ENCODE results near the gene PLEKHM3. TPM values are rescaled to one million over a fixed set of nuclear protein-coding genes. Genes with fewer than 3 reads are reported as not detected.

Gene PLEKHM3
- total RNA-seq, 1 experiment from 2014 or later, result 2.5 TPM

- ChIA-PET POLR2A (no interaction called here), CTCF (no interaction called here)
- peaks cover 9% of the 10 kb centered on the region for H3K4me1 ChIP-seq (ENCODE audit: control insufficient read depth, insufficient read depth, low read length)
- no peak overlapping the region for H3K4me3 ChIP-seq (ENCODE audit: low read depth in 2 of 2, low read length in 2 of 2)
- intact Hi-C loops (cut with micrococcal nuclease; ENCODE audit: unreplicated experiment) (no loop called here), in situ Hi-C loops (cut with HindIII; ENCODE audit: low pct_unique_long_range_greater_than_20kb, low sequenced_read_pairs) (no loop called here)
- no peaks in the 10 kb centered on the region for H3K9me3 ChIP-seq (ENCODE audit: control insufficient read depth, insufficient read depth, low read depth, low read length)
- DNase-seq (ENCODE audit: low read depth, low spot score) (no peak), ATAC-seq (no peak)
- no peak for TF ChIP-seq SIN3A (IDR thresholded peaks at IDR 0.05; ENCODE audit: borderline replicate concordance, insufficient read depth, low read depth, low read length)
- no peak for TF ChIP-seq REST (IDR thresholded peaks at IDR 0.05; ENCODE audit: insufficient read depth in 1 of 2, low read depth in 2 of 2, low read length in 1 of 2)
- TF ChIP-seq CTCF (IDR thresholded peaks at IDR 0.05), result no peak
- no peak for TF ChIP-seq POLR2AphosphoS5 (IDR thresholded peaks at IDR 0.05; ENCODE audit: low read depth, low read length)
- TF ChIP-seq TCF7L2 (IDR thresholded peaks at IDR 0.05; ENCODE audit: low read depth, low read length), result no peak
- no peaks in the 10 kb centered on the region for H3K36me3 ChIP-seq (ENCODE audit: control insufficient read depth, insufficient read depth, low read length)
- no peak overlapping the region for H3K27ac ChIP-seq (ENCODE audit: low read length)
- no peaks in the 10 kb centered on the region for H3K27me3 ChIP-seq (ENCODE audit: control insufficient read depth, insufficient read depth, low read length)
- BruUV-seq (replicated peaks), result no TSS peak
These were observed 180.0 kb downstream of the PLEKHM3 start for GRCh38 chr2:207845202-207845864.

DNA sequence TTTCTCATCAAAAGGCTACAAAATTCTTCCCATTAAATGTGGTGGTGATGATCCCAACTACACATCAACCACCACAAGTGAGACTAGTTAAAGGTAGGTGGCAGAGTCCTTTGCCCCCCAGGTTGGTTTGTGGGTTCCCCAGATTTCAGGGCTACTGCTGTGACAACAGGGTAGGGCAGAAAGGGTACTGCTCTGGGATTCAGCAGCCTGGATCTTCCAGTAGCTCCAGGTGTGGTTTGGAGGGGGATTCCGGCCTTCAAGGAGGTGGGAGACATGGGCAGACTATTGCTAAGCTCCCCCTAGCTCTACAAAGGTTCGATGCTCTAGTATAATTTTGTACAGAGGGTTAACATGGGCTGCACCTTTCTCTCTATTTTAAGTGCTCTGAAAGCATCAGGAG, 180.7 kb downstream of the PLEKHM3 start:
- Histone ChIP-seq H3K4me3 (ENCODE audit: low read depth in 2 of 2, low read length in 2 of 2) (no peak overlapping the region), H3K9me3 (ENCODE audit: control insufficient read depth, insufficient read depth, low read depth, low read length) (no peaks in the 10 kb centered on the region), H3K27ac (ENCODE audit: low read length) (no peak overlapping the region), H3K36me3 (ENCODE audit: control insufficient read depth, insufficient read depth, low read length) (no peaks in the 10 kb centered on the region), H3K4me1 (ENCODE audit: control insufficient read depth, insufficient read depth, low read length) (peaks cover 9% of the 10 kb centered on the region), H3K27me3 (ENCODE audit: control insufficient read depth, insufficient read depth, low read length) (no peaks in the 10 kb centered on the region)
- TF ChIP-seq POLR2AphosphoS5 (IDR thresholded peaks at IDR 0.05; ENCODE audit: low read depth, low read length) (no peak), REST (IDR thresholded peaks at IDR 0.05; ENCODE audit: insufficient read depth in 1 of 2, low read depth in 2 of 2, low read length in 1 of 2) (no peak), CTCF (IDR thresholded peaks at IDR 0.05) (no peak), TCF7L2 (IDR thresholded peaks at IDR 0.05; ENCODE audit: low read depth, low read length) (no peak), SIN3A (IDR thresholded peaks at IDR 0.05; ENCODE audit: borderline replicate concordance, insufficient read depth, low read depth, low read length) (no peak)
- POLR2A ChIA-PET, result no interaction called here
- CTCF ChIA-PET, result no interaction called here
- DNase-seq (ENCODE audit: low read depth, low spot score), result no peak
- in situ Hi-C loops (cut with HindIII; ENCODE audit: low pct_unique_long_range_greater_than_20kb, low sequenced_read_pairs), result no loop called here
- BruUV-seq (replicated peaks), result no TSS peak
- ATAC-seq, result no peak
- intact Hi-C loops (cut with micrococcal nuclease; ENCODE audit: unreplicated experiment), result no loop called here

Data from Panc1 (cell line).